Measurements from ENCODE around the gene CCDC6. TPM values are rescaled to one million over a fixed set of nuclear protein-coding genes. Genes with fewer than 3 reads are reported as not detected.

Gene CCDC6
- total RNA-seq, 1 experiment from 2014 or later = 37.6 TPM

DNA sequence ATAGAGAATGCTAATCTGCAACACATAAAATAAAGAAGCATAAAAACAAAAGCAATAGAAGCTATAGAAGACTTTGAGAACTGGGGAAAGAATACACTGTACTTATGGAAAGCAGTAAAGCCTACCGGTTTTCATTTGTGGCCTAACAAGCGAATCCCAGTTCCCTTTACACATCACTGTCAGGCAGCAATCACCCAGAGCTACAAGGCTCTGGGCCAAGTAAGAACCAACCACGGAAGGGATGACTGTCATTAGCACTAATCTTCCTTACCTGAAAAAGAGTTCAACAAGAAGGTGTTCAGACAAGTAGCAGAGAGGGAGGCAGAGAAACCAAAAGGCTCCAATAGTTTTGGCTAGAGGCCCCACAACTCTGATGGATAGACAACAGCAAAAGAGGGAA is 15.0 kb downstream of the CCDC6 start:
- H2AFZ ChIP-seq (ENCODE audit: low read length) = no peak overlapping the region
- POLR2A ChIA-PET (ENCODE audit: unreplicated experiment) = no interaction called here
- no peak overlapping the region for H3K9ac ChIP-seq (ENCODE audit: low read length)
- intact Hi-C loops (cut with micrococcal nuclease) = no loop called here
- BruUV-seq (replicated peaks) = no TSS peak
- H3K4me1 ChIP-seq (ENCODE audit: insufficient read depth, low read length) = peaks cover 17% of the 10 kb centered on the region
- H3K4me3 ChIP-seq (ENCODE audit: low read length) = no peak overlapping the region
- no peak for ATAC-seq
- H3F3A ChIP-seq (ENCODE audit: low read length, unreplicated experiment) = no peaks in the 10 kb centered on the region
- no peak for DNase-seq
- peaks cover 9% of the 10 kb centered on the region; the same call in 1 of the 2 replicates for H3K36me3 ChIP-seq (ENCODE audit: low read depth, low read length)
- H3K9me2 ChIP-seq (replicated peaks; ENCODE audit: low read length) = no peaks in the 10 kb centered on the region
- peaks cover 49% of the 10 kb centered on the region for H4K20me1 ChIP-seq (ENCODE audit: low read length)
- TF ChIP-seq EZH2phosphoT487 (IDR thresholded peaks at IDR 0.05; ENCODE audit: borderline replicate concordance, low read length) (no peak), EZH2 (IDR thresholded peaks at IDR 0.05; ENCODE audit: low read length, unreplicated experiment) (no peak)
- TF ChIP-seq, protein P1, sequence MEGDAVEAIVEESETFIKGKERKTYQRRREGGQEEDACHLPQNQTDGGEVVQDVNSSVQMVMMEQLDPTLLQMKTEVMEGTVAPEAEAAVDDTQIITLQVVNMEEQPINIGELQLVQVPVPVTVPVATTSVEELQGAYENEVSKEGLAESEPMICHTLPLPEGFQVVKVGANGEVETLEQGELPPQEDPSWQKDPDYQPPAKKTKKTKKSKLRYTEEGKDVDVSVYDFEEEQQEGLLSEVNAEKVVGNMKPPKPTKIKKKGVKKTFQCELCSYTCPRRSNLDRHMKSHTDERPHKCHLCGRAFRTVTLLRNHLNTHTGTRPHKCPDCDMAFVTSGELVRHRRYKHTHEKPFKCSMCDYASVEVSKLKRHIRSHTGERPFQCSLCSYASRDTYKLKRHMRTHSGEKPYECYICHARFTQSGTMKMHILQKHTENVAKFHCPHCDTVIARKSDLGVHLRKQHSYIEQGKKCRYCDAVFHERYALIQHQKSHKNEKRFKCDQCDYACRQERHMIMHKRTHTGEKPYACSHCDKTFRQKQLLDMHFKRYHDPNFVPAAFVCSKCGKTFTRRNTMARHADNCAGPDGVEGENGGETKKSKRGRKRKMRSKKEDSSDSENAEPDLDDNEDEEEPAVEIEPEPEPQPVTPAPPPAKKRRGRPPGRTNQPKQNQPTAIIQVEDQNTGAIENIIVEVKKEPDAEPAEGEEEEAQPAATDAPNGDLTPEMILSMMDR (conservative IDR thresholded peaks at IDR 0.05; ENCODE audit: low read depth, low read length) = no peak
- peaks cover 96% of the 10 kb centered on the region for H3K79me2 ChIP-seq (ENCODE audit: low read length)
- CTCF ChIA-PET = no interaction called here
- no peaks in the 10 kb centered on the region for H3K27me3 ChIP-seq (ENCODE audit: low read length)
- H3K27ac ChIP-seq (ENCODE audit: low read length) = no peak overlapping the region
- H3K4me2 ChIP-seq (ENCODE audit: low read length) = no peak overlapping the region
- no peaks in the 10 kb centered on the region for H3K9me3 ChIP-seq (ENCODE audit: low read length)

DNA sequence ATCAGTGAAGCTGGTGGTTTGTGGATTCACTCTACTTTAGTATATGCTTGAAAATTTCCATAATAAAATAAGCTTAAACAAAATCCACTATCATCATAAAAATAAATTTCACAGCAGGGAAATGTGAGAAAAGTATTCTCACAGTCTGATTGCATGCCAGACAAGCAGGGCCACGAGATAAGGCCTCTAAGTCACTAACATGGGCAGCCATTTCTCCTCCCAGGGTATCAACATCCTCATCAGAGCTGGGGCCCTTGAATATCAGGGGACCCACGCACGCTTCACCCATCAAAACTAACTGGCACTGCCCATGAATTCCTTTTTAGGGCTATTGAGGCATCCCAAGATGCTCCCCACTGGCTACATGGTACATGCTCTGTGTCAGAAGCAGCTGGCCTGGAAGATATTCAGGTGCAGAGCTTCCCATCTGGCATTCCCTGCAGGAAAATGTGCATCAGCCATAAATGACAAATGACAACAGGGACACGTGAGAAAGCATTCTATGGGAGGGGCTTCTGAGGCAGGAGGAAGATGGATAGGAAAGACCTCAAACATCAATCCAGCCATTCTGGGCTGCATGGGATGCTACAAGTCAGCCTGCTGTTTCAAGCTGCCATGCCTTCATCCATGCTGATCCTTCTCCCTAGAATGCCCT is 17.4 kb downstream of the CCDC6 start:
- CTCF ChIA-PET = no interaction called here
- POLR2A ChIA-PET (ENCODE audit: unreplicated experiment) = interaction anchor here (0.6 kb wide), 1 partner anchor 160 kb away, joined by 4 read pairs; no protein-coding TSS in a partner anchor
- intact Hi-C loops (cut with micrococcal nuclease) = no loop called here

More for the DNA sequence above, 17.4 kb downstream of the CCDC6 start:
- no peak overlapping the region for H3K9ac ChIP-seq (ENCODE audit: low read length)
- H2AFZ ChIP-seq (ENCODE audit: low read length) = no peak overlapping the region
- DNase-seq (no peak), ATAC-seq (no peak)
- no peaks in the 10 kb centered on the region for H3K9me3 ChIP-seq (ENCODE audit: low read length)
- H3K4me1 ChIP-seq (ENCODE audit: insufficient read depth, low read length) = peaks cover 7% of the 10 kb centered on the region
- no peak overlapping the region for H3K4me3 ChIP-seq (ENCODE audit: low read length)
- H3K4me2 ChIP-seq (ENCODE audit: low read length) = no peak overlapping the region
- no peaks in the 10 kb centered on the region for H3F3A ChIP-seq (ENCODE audit: low read length, unreplicated experiment)
- peaks cover 41% of the 10 kb centered on the region for H4K20me1 ChIP-seq (ENCODE audit: low read length)
- TF ChIP-seq EZH2 (IDR thresholded peaks at IDR 0.05; ENCODE audit: low read length, unreplicated experiment) (no peak), EZH2phosphoT487 (IDR thresholded peaks at IDR 0.05; ENCODE audit: borderline replicate concordance, low read length) (no peak)
- TF ChIP-seq, protein P1 (conservative IDR thresholded peaks at IDR 0.05; ENCODE audit: low read depth, low read length) = no peak
- no peak overlapping the region for H3K27ac ChIP-seq (ENCODE audit: low read length)
- no peaks in the 10 kb centered on the region for H3K9me2 ChIP-seq (replicated peaks; ENCODE audit: low read length)
- peaks cover 9% of the 10 kb centered on the region; the same call in 1 of the 2 replicates for H3K36me3 ChIP-seq (ENCODE audit: low read depth, low read length)
- BruUV-seq (replicated peaks) = no TSS peak
- H3K27me3 ChIP-seq (ENCODE audit: low read length) = no peaks in the 10 kb centered on the region
- H3K79me2 ChIP-seq (ENCODE audit: low read length) = peaks cover 96% of the 10 kb centered on the region
